H1 (cell line): Measurements from ENCODE around the gene BUB1B. TPM values are rescaled to one million over a fixed set of nuclear protein-coding genes. Genes with fewer than 3 reads are reported as not detected.

ENCODE experiments used
- CTCF ChIA-PET: fragments of 300-600 bp; sonication (Branson Sonifier 250); formaldehyde crosslinking; loops from one replicate; lab custom pipeline; 2021; ENCODE audit not compliant: partially characterized antibody; lab: Charles Lee
- POLR2A ChIA-PET: fragments of 300-600 bp; sonication (Branson Sonifier 250); formaldehyde crosslinking; loops from one replicate; lab custom pipeline; 2021; ENCODE audit warnings: inconsistent platforms; ENCODE audit not compliant: partially characterized antibody; lab: Charles Lee
- DNase-seq, 2 experiments: peaks; one replicate each; pipeline versions ENCODE4 v3.0.0 to v3.0.0-alpha.2; 2010 to 2022; ENCODE audit warnings: low spot score in 2 of 2, low read depth in 1 of 2, mixed read lengths in 1 of 2
- FAIRE-seq: peaks from 2 replicates; lab custom pipeline; 2011; peaks lifted over from hg19 to GRCh38; lab: Jason Lieb, UNC
- H2AFZ ChIP-seq: 2 replicates; pipeline ENCODE4 v1.8.1; 2012; ENCODE audit warnings: low read length, inconsistent platforms
- H2AK5ac ChIP-seq: 2 replicates; pipeline ENCODE4 v1.6.1; 2013; ENCODE audit warnings: low read depth, low read length
- H2BK120ac ChIP-seq: replicated peaks from 2 replicates; pipeline ENCODE3; 2013; ENCODE audit warnings: low read depth, low read length, inconsistent platforms
- H2BK12ac ChIP-seq: 2 replicates; pipeline ENCODE4 v1.6.1; 2013; ENCODE audit warnings: low read depth, low read length
- H2BK15ac ChIP-seq: 2 replicates; pipeline ENCODE4 v1.6.1; 2013; ENCODE audit warnings: low read length
- H2BK20ac ChIP-seq: 2 replicates; pipeline ENCODE4 v1.6.1; 2013; ENCODE audit warnings: low read length
- H2BK5ac ChIP-seq: 2 replicates; pipeline ENCODE4 v1.6.1; 2013; ENCODE audit warnings: low read depth, low read length
- H3K14ac ChIP-seq: 2 replicates; pipeline ENCODE4 v1.6.1; 2013; ENCODE audit warnings: inconsistent platforms; ENCODE audit not compliant: insufficient read length
- H3K18ac ChIP-seq: 2 replicates; pipeline ENCODE4 v1.6.1; 2013; ENCODE audit warnings: low read length; ENCODE audit errors: extremely low read depth
- H3K23ac ChIP-seq: 2 replicates; pipeline ENCODE4 v1.6.1; 2013; ENCODE audit warnings: inconsistent platforms; ENCODE audit not compliant: insufficient read length
- H3K23me2 ChIP-seq: 2 replicates; pipeline ENCODE4 v1.6.1; 2013; ENCODE audit warnings: low read depth, low read length
- H3K27ac ChIP-seq: 2 replicates; pipeline ENCODE4 v1.6.1; 2011; ENCODE audit warnings: low read depth, low read length, inconsistent platforms
- H3K27me3 ChIP-seq, 4 experiments: replicated peaks in 1 of 4; 1 replicate in 1 of 4; 2 replicates in 3 of 4; pipeline versions ENCODE4 v1.6.1 to v1.8.1; 2011 to 2013; ENCODE audit warnings: low read length in 3 of 4, mild to moderate bottlenecking in 3 of 4, inconsistent platforms in 2 of 4, mixed read lengths in 2 of 4, moderate library complexity in 1 of 4; ENCODE audit not compliant: control insufficient read depth in 3 of 4, insufficient read depth in 3 of 4; ENCODE audit errors: extremely low read depth in 1 of 4
- H3K36me3 ChIP-seq, 4 experiments: 2 replicates each; pipeline versions ENCODE4 v1.6.1 to v1.8.1; 2011 to 2013; ENCODE audit warnings: mild to moderate bottlenecking in 4 of 4, low read length in 3 of 4, moderate library complexity in 2 of 4, control low read depth in 1 of 4, inconsistent platforms in 1 of 4; ENCODE audit not compliant: insufficient read depth in 4 of 4, control insufficient read depth in 2 of 4
- H3K4ac ChIP-seq: replicated peaks from 2 replicates; pipeline ENCODE3; 2013; ENCODE audit warnings: low read length, low read depth, mixed read lengths, inconsistent platforms; ENCODE audit not compliant: insufficient read length
- H3K4me1 ChIP-seq, 4 experiments: replicated peaks in 1 of 4; 1 replicate in 1 of 4; 2 replicates in 3 of 4; pipeline versions ENCODE4 v1.6.1 to v1.8.1; 2011 to 2013; ENCODE audit warnings: low read length in 3 of 4, inconsistent platforms in 2 of 4, mixed read lengths in 1 of 4; ENCODE audit not compliant: insufficient read depth in 4 of 4, control insufficient read depth in 3 of 4
- H3K4me2 ChIP-seq, 2 experiments: 2 replicates each; pipeline versions ENCODE4 v1.6.1 to v1.8.1; 2011 to 2013; ENCODE audit warnings: low read depth in 2 of 2, low read length in 2 of 2, control low read depth in 1 of 2, inconsistent platforms in 1 of 2, mild to moderate bottlenecking in 1 of 2; ENCODE audit not compliant: insufficient read depth in 1 of 2
- H3K4me3 ChIP-seq, 4 experiments: fragments of 200-600, 300-600 bp in 1 of 4; sonication (generic), shearing (Covaris generic), sonication (Bioruptor Twin) in 1 of 4; 2 replicates each; pipeline versions ENCODE4 v1.5.1 to v1.8.1; 2011 to 2016; ENCODE audit warnings: low read length in 4 of 4, low read depth in 3 of 4, control low read depth in 2 of 4, inconsistent platforms in 2 of 4, mild to moderate bottlenecking in 2 of 4, mixed read lengths in 1 of 4, moderate library complexity in 1 of 4; ENCODE audit not compliant: insufficient read depth in 2 of 4; ENCODE audit errors: extremely low read depth in 1 of 4
- H3K56ac ChIP-seq: replicated peaks from 2 replicates; pipeline ENCODE3; 2013; ENCODE audit warnings: low read depth, mild to moderate bottlenecking, mixed read lengths, low read length, inconsistent platforms; ENCODE audit not compliant: insufficient read length
- H3K79me1 ChIP-seq: 2 replicates; pipeline ENCODE4 v1.6.1; 2013; ENCODE audit warnings: low read depth, low read length, control low read depth
- H3K79me2 ChIP-seq, 2 experiments: 2 replicates each; pipeline versions ENCODE4 v1.6.1 to v1.8.1; 2012 to 2013; ENCODE audit warnings: low read length in 2 of 2, mild to moderate bottlenecking in 2 of 2, inconsistent platforms in 1 of 2; ENCODE audit not compliant: insufficient read depth in 2 of 2, control insufficient read depth in 1 of 2
- H3K9ac ChIP-seq, 4 experiments: replicated peaks in 1 of 4; 1 replicate in 1 of 4; 2 replicates in 3 of 4; pipeline versions ENCODE4 v1.6.1 to v1.8.1; 2011 to 2013; ENCODE audit warnings: low read depth in 3 of 4, low read length in 3 of 4, control low read depth in 2 of 4, mild to moderate bottlenecking in 2 of 4, moderate library complexity in 2 of 4, inconsistent platforms in 1 of 4; ENCODE audit errors: extremely low read depth in 1 of 4
- H3K9me3 ChIP-seq, 2 experiments: 2 replicates each; pipeline versions ENCODE4 v1.6.1 to v1.8.1; 2012 to 2013; ENCODE audit warnings: mild to moderate bottlenecking in 2 of 2, moderate library complexity in 2 of 2, control low read depth in 1 of 2, inconsistent platforms in 1 of 2, low read depth in 1 of 2, low read length in 1 of 2, mixed read lengths in 1 of 2; ENCODE audit not compliant: insufficient read depth in 2 of 2
- H4K20me1 ChIP-seq, 2 experiments: replicated peaks in 1 of 2; 2 replicates each; pipeline versions ENCODE3 to v1.8.1; 2011 to 2013; ENCODE audit warnings: inconsistent platforms in 2 of 2, low read length in 2 of 2, mild to moderate bottlenecking in 1 of 2; ENCODE audit not compliant: insufficient read depth in 2 of 2, control insufficient read depth in 1 of 2
- H4K5ac ChIP-seq: 2 replicates; pipeline ENCODE4 v1.6.1; 2013; ENCODE audit warnings: low read length, low read depth, mixed read lengths, inconsistent platforms; ENCODE audit not compliant: insufficient read length
- H4K8ac ChIP-seq: 2 replicates; pipeline ENCODE4 v1.8.0; 2013; ENCODE audit warnings: mild to moderate bottlenecking, moderate library complexity, low read length, inconsistent platforms; ENCODE audit not compliant: insufficient read depth; ENCODE audit errors: extremely low read depth
- H4K91ac ChIP-seq: replicated peaks from 2 replicates; pipeline ENCODE3; 2013; ENCODE audit warnings: low read length, mixed read lengths, inconsistent platforms; ENCODE audit not compliant: insufficient read length
- ASH2L ChIP-seq: fragments of 200-600, 300-600 bp; sonication (generic); IDR thresholded peaks from one replicate; pipeline ENCODE4 v1.7.1; 2017; ENCODE audit warnings: low read length
- CTCF ChIP-seq, 3 experiments: IDR thresholded peaks; 1 replicate in 2 of 3; 2 replicates in 1 of 3; pipeline versions ENCODE4 v1.5.1 to v1.6.1; 2011; ENCODE audit warnings: low read length in 3 of 3, mild to moderate bottlenecking in 3 of 3, inconsistent platforms in 2 of 3, low read depth in 1 of 3, moderate library complexity in 1 of 3; ENCODE audit not compliant: insufficient read depth in 1 of 3; ENCODE audit errors: control extremely low read depth in 1 of 3
- E2F6 ChIP-seq: IDR thresholded peaks from 2 replicates; pipeline ENCODE4 v1.6.1; 2012; ENCODE audit warnings: inconsistent platforms
- GABPA ChIP-seq: IDR thresholded peaks from 2 replicates; pipeline ENCODE4 v1.6.1; 2011; ENCODE audit warnings: mild to moderate bottlenecking, low read length, moderate library complexity, borderline replicate concordance; ENCODE audit not compliant: insufficient read depth
- HDAC2 ChIP-seq, 2 experiments: fragments of 300-600 bp in 1 of 2; sonication (generic) in 1 of 2; IDR thresholded peaks; 2 replicates each; pipeline ENCODE4 v1.6.1; 2011 to 2012; ENCODE audit warnings: low read depth in 2 of 2, low read length in 2 of 2, mild to moderate bottlenecking in 2 of 2, moderate library complexity in 2 of 2, borderline replicate concordance in 1 of 2, inconsistent platforms in 1 of 2
- JUN ChIP-seq: IDR thresholded peaks from 2 replicates; pipeline ENCODE4 v1.6.1; 2011; ENCODE audit warnings: low read depth, mild to moderate bottlenecking, improper control_type of control experiment, low read length
- RAD21 ChIP-seq, 2 experiments: IDR thresholded peaks in 1 of 2; conservative IDR thresholded peaks in 1 of 2; 2 replicates each; pipeline ENCODE4 v1.6.1; 2011; ENCODE audit warnings: low read depth in 2 of 2, low read length in 2 of 2, improper control_type of control experiment in 1 of 2, inconsistent platforms in 1 of 2, mild to moderate bottlenecking in 1 of 2, moderate library complexity in 1 of 2
- WGBS, 2 experiments: shearing (Covaris generic) in 1 of 2; methylation state at CpG; one replicate each; pipeline versions ENCODE4 v1.1.6 to v1.1.7; 2013 to 2015; ENCODE audit warnings: low lambda C conversion rate in 2 of 2, mixed read lengths in 2 of 2, inconsistent platforms in 1 of 2, low coverage in 1 of 2, missing lambda C conversion rate in 1 of 2; ENCODE audit not compliant: insufficient replicate concordance in 2 of 2, insufficient coverage in 1 of 2, insufficient read length in 1 of 2; ENCODE audit errors: extremely low coverage in 1 of 2, missing lambda C conversion rate in 1 of 2; 5-methylcytosine and 5-hydroxymethylcytosine counted together
- polyA plus RNA-seq, 7 experiments: library from polyadenylated mRNA; depleted of rRNA in 3 of 7; stranded (reverse) in 5 of 7; unstranded in 2 of 7; fragments of >200 nt in 5 of 7; fragments of 200-250 nt in 2 of 7; gene quantifications; 1 replicate in 5 of 7; 2 replicates in 1 of 7; 4 replicates in 1 of 7; pipeline versions ENCODE4 v1.2.1 to v1.2.3, GENCODE V29; 2011 to 2013; ENCODE audit warnings: missing spikeins in 2 of 7, mixed read lengths in 2 of 7
- total RNA-seq: library from RNA; stranded (reverse); fragmentation: NEBNext Ultra II Directional; extraction: Animal tissue kit (Norgen Biotek cat#: 25700); gene quantifications from 2 replicates; pipeline ENCODE4 v1.2.1, GENCODE V29; 2021

The BUB1B gene
- total and polyA plus RNA-seq, 2 of the 8 experiments (the other 6 are each of a cell fraction or from before 2014, with no cell fraction given) = 48.9 to 144 TPM

DNA sequence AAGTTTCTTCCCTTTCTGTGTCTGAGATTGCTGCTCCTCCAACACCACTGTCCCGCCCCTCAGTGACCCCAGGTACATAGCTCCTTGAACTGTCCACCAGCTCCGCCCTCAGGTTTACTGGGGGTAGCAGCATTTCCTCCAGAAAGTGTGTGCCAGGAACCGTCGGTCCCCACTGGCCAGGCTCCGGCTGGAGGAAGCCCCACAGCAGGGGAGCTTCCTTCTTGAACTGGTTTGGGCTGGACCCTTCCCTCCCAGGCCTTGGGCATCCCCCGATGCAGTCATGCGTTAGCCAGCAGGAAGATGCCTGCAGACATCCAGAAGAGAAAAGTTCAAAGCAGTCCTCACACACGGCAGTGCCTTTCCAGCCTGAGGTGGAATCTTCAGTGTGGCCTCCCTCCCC lies 97.7 kb downstream of the BUB1B start:
- Histone ChIP-seq H4K20me1 (no peaks in the 10 kb centered on the region), H3K4me2 (no peak overlapping the region), H3K14ac (no peak overlapping the region), H3K4me3 (no peak overlapping the region), H3K36me3 (no peaks in the 10 kb centered on the region), H3K9me3 (no peaks in the 10 kb centered on the region), H3K79me1 (no peaks in the 10 kb centered on the region; the same call in 1 of the 2 replicates), H3K23ac (no peak overlapping the region), H4K8ac (no peak overlapping the region), H3K79me2 (no peaks in the 10 kb centered on the region), H2AFZ (no peak overlapping the region), H4K91ac (no peak overlapping the region), H3K4ac (no peak overlapping the region), H3K23me2 (no peaks in the 10 kb centered on the region), H4K5ac (no peak overlapping the region), H2BK5ac (peak overlapping the region; percentile 81; the same call in 1 of the 2 replicates), H3K56ac (no peak overlapping the region), H3K9ac (no peak overlapping the region; a peak in 1 of 7 replicates), H2BK15ac (peak overlapping the region; percentile 88; the same call in 1 of the 2 replicates), H2AK5ac (peak overlapping the region; percentile 93; the same call in 1 of the 2 replicates), H3K18ac (peak overlapping the region; percentile 68; the same call in 1 of the 2 replicates), H2BK120ac (no peak overlapping the region), H2BK20ac (peak overlapping the region; percentile 32; the same call in 1 of the 2 replicates), H3K4me1 (peaks cover 0 to 15% (median 6%) of the 10 kb centered on the region in 4 experiments; a peak in 6 of 7 replicates), H3K27ac (no peak overlapping the region), H2BK12ac (peak overlapping the region; percentile 68; the same call in 1 of the 2 replicates), H3K27me3 (peaks cover under 1 to 12% (median 10%) of the 10 kb centered on the region in 4 experiments)
- ChIA-PET CTCF (interaction anchor here (0.8 to 46.3 kb wide), 15 partner anchors 9 to 213 kb away, joined by 3 to 1340 read pairs (median 6); partner anchors contain the start of genes CCDC9B and PAK6), POLR2A (interaction anchor here (0.8 to 1.7 kb wide), 7 partner anchors 13 to 123 kb away, joined by 3 to 6 read pairs (median 3); partner anchors contain the start of gene PAK6)
- TF ChIP-seq RAD21 (IDR thresholded peaks at IDR 0.05 in 1 of 2, conservative IDR thresholded peaks at IDR 0.05 in 1 of 2; ENCODE audit: low read depth in 2 of 2, low read length in 2 of 2) (peak; percentile 30 to 54; a peak in 3 of 4 replicates), CTCF (IDR thresholded peaks at IDR 0.05; ENCODE audit: control extremely low read depth in 1 of 3, insufficient read depth in 1 of 3, low read depth in 1 of 3, low read length in 3 of 3) (peak in 2 of 3 experiments; percentile 11 to 26; a peak in 2 of 4 replicates), JUN (no peak), GABPA (no peak), HDAC2 (IDR thresholded peaks at IDR 0.05; ENCODE audit: borderline replicate concordance in 1 of 2, low read depth in 2 of 2, low read length in 2 of 2) (no peak), ASH2L (peak; percentile 37), E2F6 (peak; percentile 61)
- no peak for FAIRE-seq
- WGBS, 2 experiments = 73% methylated on average over 8 of the region's 8 CpGs; no CpG with 5 or more reads in 1 of the 2 experiments
- DNase-seq = no peak
